ENCODE results near the gene APBA1. TPM values are rescaled to one million over a fixed set of nuclear protein-coding genes. Genes with fewer than 3 reads are reported as not detected.

Gene APBA1
- total RNA-seq, 2 experiments from 2014 or later, result 0.47 to 1.4 TPM

GRCh38 chr9:69611221-69611620, 61.0 kb downstream of the APBA1 start:
- no peaks in the 10 kb centered on the region for H3K36me3 Mint-ChIP-seq (ENCODE audit: low read depth)

GRCh38 chr9:69609156-69609555, 63.0 kb downstream of the APBA1 start:
- Mint-ChIP-seq H3K27me3 (no peaks in the 10 kb centered on the region), H3K4me1 (ENCODE audit: low read depth) (no peaks in the 10 kb centered on the region), H3K4me3 (no peak overlapping the region), H3K27ac (no peak overlapping the region), H3K36me3 (ENCODE audit: low read depth) (no peaks in the 10 kb centered on the region), H3K9me3 (peaks cover 3% of the 10 kb centered on the region)
- ChIA-PET CTCF (no interaction called here), POLR2A (no interaction called here)
- H3K27ac ChIP-seq (ENCODE audit: low read depth in 1 of 2, low read length in 2 of 2), result no peak overlapping the region
- no peak overlapping the region for H3K4me3 ChIP-seq (ENCODE audit: low read length)
- no peaks in the 10 kb centered on the region for H3K9me3 ChIP-seq (ENCODE audit: control insufficient read depth in 1 of 2, insufficient read depth in 1 of 2, low read length in 2 of 2)
- H3K4me1 ChIP-seq (ENCODE audit: insufficient read depth, low read length), result no peaks in the 10 kb centered on the region
- TF ChIP-seq CTCF (IDR thresholded peaks at IDR 0.05), result no peak
- no peaks in the 10 kb centered on the region for H3K27me3 ChIP-seq (ENCODE audit: control insufficient read depth in 1 of 2, insufficient read depth in 2 of 2, low read length in 2 of 2)
- H3K36me3 ChIP-seq (ENCODE audit: insufficient read depth, low read length), result no peaks in the 10 kb centered on the region
- ATAC-seq (ENCODE audit: poor library complexity), result no peak
- DNase-seq, result no peak
- intact Hi-C loops (cut with DNase I, micrococcal nuclease), result no loop called here

More at GRCh38 chr9:69611221-69611620, 61.0 kb downstream of the APBA1 start:
- intact Hi-C loops (cut with DNase I, micrococcal nuclease), result no loop called here
- no peak overlapping the region for H3K4me3 ChIP-seq (ENCODE audit: low read length)
- Mint-ChIP-seq H3K9me3 (peaks cover 3% of the 10 kb centered on the region), H3K4me3 (no peak overlapping the region), H3K27me3 (no peaks in the 10 kb centered on the region), H3K27ac (no peak overlapping the region), H3K4me1 (ENCODE audit: low read depth) (no peaks in the 10 kb centered on the region)
- H3K9me3 ChIP-seq (ENCODE audit: control insufficient read depth in 1 of 2, insufficient read depth in 1 of 2, low read length in 2 of 2), result no peaks in the 10 kb centered on the region
- CTCF ChIA-PET, result no interaction called here
- H3K27me3 ChIP-seq (ENCODE audit: control insufficient read depth in 1 of 2, insufficient read depth in 2 of 2, low read length in 2 of 2), result no peaks in the 10 kb centered on the region
- no peak for ATAC-seq (ENCODE audit: poor library complexity)
- no peak for TF ChIP-seq CTCF (IDR thresholded peaks at IDR 0.05)
- no peak for DNase-seq
- no peaks in the 10 kb centered on the region for H3K4me1 ChIP-seq (ENCODE audit: insufficient read depth, low read length)
- H3K36me3 ChIP-seq (ENCODE audit: insufficient read depth, low read length), result no peaks in the 10 kb centered on the region
- H3K27ac ChIP-seq (ENCODE audit: low read depth in 1 of 2, low read length in 2 of 2), result no peak overlapping the region
- POLR2A ChIA-PET, result no interaction called here

- ChIA-PET POLR2A (no interaction called here), CTCF (no interaction called here)
- Mint-ChIP-seq H3K4me3 (no peak overlapping the region), H3K27me3 (peaks cover 8% of the 10 kb centered on the region), H3K36me3 (ENCODE audit: low read depth) (no peaks in the 10 kb centered on the region), H3K9me3 (peaks cover 3% of the 10 kb centered on the region), H3K4me1 (ENCODE audit: low read depth) (no peaks in the 10 kb centered on the region), H3K27ac (no peak overlapping the region)
- intact Hi-C loops (cut with DNase I, micrococcal nuclease), result no loop called here
- H3K4me1 ChIP-seq (ENCODE audit: insufficient read depth, low read length), result no peaks in the 10 kb centered on the region
- no peak for TF ChIP-seq CTCF (IDR thresholded peaks at IDR 0.05)
- H3K4me3 ChIP-seq (ENCODE audit: low read length), result no peak overlapping the region
- no peaks in the 10 kb centered on the region for H3K27me3 ChIP-seq (ENCODE audit: control insufficient read depth in 1 of 2, insufficient read depth in 2 of 2, low read length in 2 of 2)
- no peak for ATAC-seq (ENCODE audit: poor library complexity)
- no peaks in the 10 kb centered on the region for H3K9me3 ChIP-seq (ENCODE audit: control insufficient read depth in 1 of 2, insufficient read depth in 1 of 2, low read length in 2 of 2)
- no peak overlapping the region for H3K27ac ChIP-seq (ENCODE audit: low read depth in 1 of 2, low read length in 2 of 2)
- H3K36me3 ChIP-seq (ENCODE audit: insufficient read depth, low read length), result no peaks in the 10 kb centered on the region
- no peak for DNase-seq
Measured at GRCh38 chr9:69606089-69606488, 66.1 kb downstream of the APBA1 start.

Data from CD4-positive, alpha-beta T cell (primary cell).